ENCODE results near the gene PAPOLB. TPM values are rescaled to one million over a fixed set of nuclear protein-coding genes. Genes with fewer than 3 reads are reported as not detected.

Gene PAPOLB
- total RNA-seq: under 1 TPM in 1 of 4 donors, not detected in 3; 0.11 TPM
- polyA plus RNA-seq: under 1 TPM in 1 of 3 donors, not detected in 2; 0.01 TPM
- long read RNA-seq, donor 1: 0 reads
- long read RNA-seq, donor 2: 0 reads

DNA sequence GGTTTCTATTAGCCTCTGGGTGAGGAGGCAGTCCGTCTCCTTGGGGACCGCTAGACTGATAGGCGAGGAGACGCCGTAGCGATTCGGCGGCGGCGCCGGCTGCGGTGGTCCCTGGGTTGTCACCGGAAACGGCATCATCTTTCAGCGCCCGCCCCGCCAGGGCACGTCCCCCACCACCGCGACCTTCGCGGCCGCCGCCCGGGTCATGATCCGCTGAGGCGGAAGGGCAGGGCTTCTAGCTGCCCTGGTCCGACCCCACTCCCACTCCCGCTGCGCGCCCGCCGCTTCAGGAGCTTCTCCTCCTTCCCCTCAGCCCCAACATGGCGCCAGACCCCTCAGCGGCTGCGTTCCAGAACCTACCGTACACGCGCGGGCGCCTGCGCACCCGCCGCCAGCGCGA lies at the start of gene PAPOLB:
Gene PAPOLB (minus strand): TSS at position 358 of the 400 bp plus-strand sequence. CDS start 220 bp downstream, at position 138.
- DNase-seq: no peak
- 15 to 21% (median 16%) methylated on average over 36 to 46 of the region's 46 CpGs for whole genome bisulfite sequencing, 3 donors

DNA sequence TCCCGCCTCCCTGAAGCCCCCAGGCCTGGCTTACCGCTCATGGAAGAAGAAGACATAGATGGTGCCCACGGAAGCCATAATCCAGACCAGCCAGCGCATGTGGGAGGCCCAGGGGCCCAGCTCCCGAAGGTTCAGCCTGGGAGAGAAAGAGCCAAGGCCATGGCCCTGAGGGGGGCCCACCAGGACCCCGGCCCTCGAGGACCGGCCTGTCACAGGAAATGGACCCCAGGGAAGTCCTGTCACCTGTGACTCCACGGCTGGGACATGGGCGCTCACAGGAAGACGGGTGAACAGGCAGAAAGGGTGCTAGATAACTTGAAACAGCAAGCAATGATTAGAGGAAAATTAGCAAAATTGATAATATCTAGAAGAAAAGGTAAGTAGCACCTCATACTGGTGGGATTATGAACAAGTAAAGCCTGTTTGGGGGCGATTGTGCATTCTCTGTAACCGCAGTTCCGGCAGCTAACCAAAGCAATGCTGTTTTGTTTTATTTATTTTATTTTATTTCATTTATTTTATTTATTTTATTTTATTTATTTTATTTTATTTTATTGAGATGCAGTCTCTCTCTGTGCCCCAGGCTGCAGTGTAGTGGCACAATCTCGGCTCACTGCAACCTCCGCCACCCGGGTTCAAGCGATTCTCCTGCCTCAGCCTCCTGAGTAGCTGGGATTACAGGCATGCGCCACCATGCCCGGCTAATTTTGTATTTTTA lies 49.4 kb upstream of the PAPOLB start:
- DNase-seq (no peak), ATAC-seq (no peak)
- Histone ChIP-seq H3K9me3 (no peaks in the 10 kb centered on the region), H3K4me1 (no peaks in the 10 kb centered on the region), H3K27me3 (ENCODE audit: insufficient read depth in 3 of 3, low read length in 2 of 3) (no peaks in the 10 kb centered on the region), H3K4me3 (no peak overlapping the region), H3K27ac (no peak overlapping the region), H3K36me3 (ENCODE audit: insufficient read depth in 1 of 2, low read depth in 1 of 2) (no peaks in the 10 kb centered on the region)
- TF ChIP-seq, protein P1, sequence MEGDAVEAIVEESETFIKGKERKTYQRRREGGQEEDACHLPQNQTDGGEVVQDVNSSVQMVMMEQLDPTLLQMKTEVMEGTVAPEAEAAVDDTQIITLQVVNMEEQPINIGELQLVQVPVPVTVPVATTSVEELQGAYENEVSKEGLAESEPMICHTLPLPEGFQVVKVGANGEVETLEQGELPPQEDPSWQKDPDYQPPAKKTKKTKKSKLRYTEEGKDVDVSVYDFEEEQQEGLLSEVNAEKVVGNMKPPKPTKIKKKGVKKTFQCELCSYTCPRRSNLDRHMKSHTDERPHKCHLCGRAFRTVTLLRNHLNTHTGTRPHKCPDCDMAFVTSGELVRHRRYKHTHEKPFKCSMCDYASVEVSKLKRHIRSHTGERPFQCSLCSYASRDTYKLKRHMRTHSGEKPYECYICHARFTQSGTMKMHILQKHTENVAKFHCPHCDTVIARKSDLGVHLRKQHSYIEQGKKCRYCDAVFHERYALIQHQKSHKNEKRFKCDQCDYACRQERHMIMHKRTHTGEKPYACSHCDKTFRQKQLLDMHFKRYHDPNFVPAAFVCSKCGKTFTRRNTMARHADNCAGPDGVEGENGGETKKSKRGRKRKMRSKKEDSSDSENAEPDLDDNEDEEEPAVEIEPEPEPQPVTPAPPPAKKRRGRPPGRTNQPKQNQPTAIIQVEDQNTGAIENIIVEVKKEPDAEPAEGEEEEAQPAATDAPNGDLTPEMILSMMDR (IDR thresholded peaks at IDR 0.05): no peak
- intact Hi-C loops (cut with DNase I): no loop called here
- 88 to 91% (median 89%) methylated on average over 20 of the region's 20 CpGs for WGBS, 3 donors

More for the DNA sequence above, at the start of gene PAPOLB:
- intact Hi-C loops (cut with DNase I): no loop called here
- Histone ChIP-seq H3K36me3 (ENCODE audit: insufficient read depth in 1 of 2, low read depth in 1 of 2) (no peaks in the 10 kb centered on the region), H3K27ac (no peak within 1 kb of the TSS), H3K27me3 (ENCODE audit: insufficient read depth in 3 of 3, low read length in 2 of 3) (peaks cover 0 to 43% (median 8%) of the 10 kb centered on the region in 3 donors), H3K4me1 (no peaks in the 10 kb centered on the region), H3K4me3 (peak within 1 kb of the TSS; percentile 39), H3K9me3 (peaks cover 4% of the 10 kb centered on the region)
- TF ChIP-seq, protein P1 (IDR thresholded peaks at IDR 0.05): no peak
- ATAC-seq: no peak

DNA sequence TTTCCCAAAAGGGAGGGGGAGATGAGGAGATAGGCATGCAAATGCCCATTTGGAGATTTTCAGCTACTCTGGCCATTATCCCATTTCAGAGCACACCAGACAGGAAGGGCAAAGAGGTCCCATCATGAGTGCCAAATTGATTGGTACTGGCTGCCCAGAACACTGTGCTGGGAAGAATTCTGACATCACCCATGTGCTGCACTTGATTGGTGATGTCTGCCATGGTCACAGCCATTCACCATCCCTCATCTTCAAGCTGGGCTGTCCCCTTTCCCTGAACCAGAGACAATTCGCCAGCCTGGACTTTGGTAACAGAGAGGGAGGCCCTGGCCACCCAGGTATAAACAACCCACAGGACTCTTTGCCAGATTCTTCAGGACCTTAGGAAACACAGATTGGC lies 44.9 kb upstream of the PAPOLB start:
- no peak for ATAC-seq
- intact Hi-C loops (cut with DNase I): no loop called here
- Histone ChIP-seq H3K4me1 (no peaks in the 10 kb centered on the region), H3K36me3 (ENCODE audit: insufficient read depth in 1 of 2, low read depth in 1 of 2) (no peaks in the 10 kb centered on the region), H3K4me3 (no peak overlapping the region), H3K27ac (no peak overlapping the region), H3K27me3 (ENCODE audit: insufficient read depth in 3 of 3, low read length in 2 of 3) (peaks cover 0 to 10% (median 4%) of the 10 kb centered on the region in 3 donors), H3K9me3 (no peaks in the 10 kb centered on the region)
- 70 to 91% (median 88%) methylated on average over 1 of the region's 1 CpG for WGBS, 3 donors
- DNase-seq: no peak
- TF ChIP-seq, protein P1 (IDR thresholded peaks at IDR 0.05): no peak

DNA sequence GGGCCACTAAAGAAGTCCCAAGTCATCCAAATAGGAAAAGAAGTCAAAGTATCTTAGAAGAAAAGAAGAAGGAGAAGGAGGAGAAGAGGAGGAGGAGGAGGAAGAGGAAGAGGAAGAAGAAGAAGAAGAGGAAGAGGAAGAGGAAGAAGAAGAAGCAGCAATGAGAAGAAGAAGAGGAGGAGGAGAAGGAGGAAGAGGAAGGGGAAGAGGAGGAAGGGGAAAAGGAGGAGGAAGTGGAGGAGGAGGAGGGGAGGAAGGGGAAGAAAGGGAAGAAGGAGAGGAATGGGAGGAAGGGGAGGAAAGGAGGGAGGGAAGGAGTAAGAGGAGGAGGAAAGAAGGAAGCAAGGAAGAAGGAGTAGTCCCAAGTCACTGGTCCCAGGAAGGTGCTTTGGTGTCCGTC lies 43.3 kb upstream of the PAPOLB start:
- DNase-seq (no peak), ATAC-seq (no peak)
- no peaks in the 10 kb centered on the region for H3K9me3 ChIP-seq
- H3K27ac ChIP-seq: no peak overlapping the region
- H3K4me1 ChIP-seq: no peaks in the 10 kb centered on the region
- intact Hi-C loops (cut with DNase I): no loop called here
- 61 to 88% (median 71%) methylated on average over 1 of the region's 1 CpG for WGBS, 3 donors
- no peaks in the 10 kb centered on the region for H3K36me3 ChIP-seq (ENCODE audit: insufficient read depth in 1 of 2, low read depth in 1 of 2)
- H3K4me3 ChIP-seq: no peak overlapping the region
- TF ChIP-seq, protein P1 (IDR thresholded peaks at IDR 0.05): no peak
- H3K27me3 ChIP-seq (ENCODE audit: insufficient read depth in 3 of 3, low read length in 2 of 3): peaks cover 0 to 12% (median 4%) of the 10 kb centered on the region in 3 donors
